Smooth muscle cell (in vitro differentiated cells): ENCODE measurements around the gene ABCD4. TPM values are rescaled to one million over a fixed set of nuclear protein-coding genes. Genes with fewer than 3 reads are reported as not detected.

Experiments used
- DNase-seq: peaks from one replicate; lab custom pipeline; 2025; ENCODE audit not compliant: unreplicated experiment; lab: John Stamatoyannopoulos, UW
- H2AFZ ChIP-seq: fragments of 200-600 bp; sonication (generic); 2 replicates; pipeline ENCODE4 v1.6.0; 2016; ENCODE audit warnings: antibody characterized with exemption, low read depth, mild to moderate bottlenecking
- H3F3A ChIP-seq: fragments of 200-600 bp; sonication (generic); 2 replicates; pipeline ENCODE4 v1.6.0; 2017; ENCODE audit warnings: antibody characterized with exemption, low read depth
- H3K27ac ChIP-seq: fragments of 200-600 bp; sonication (generic); 2 replicates; pipeline ENCODE4 v1.5.1; 2016; ENCODE audit warnings: low read depth, mild to moderate bottlenecking
- H3K27me3 ChIP-seq: fragments of 200-600 bp; sonication (generic); 2 replicates; pipeline ENCODE4 v1.6.1; 2016; ENCODE audit warnings: low read depth, mild to moderate bottlenecking
- H3K36me3 ChIP-seq: fragments of 200-600 bp; sonication (generic); 2 replicates; pipeline ENCODE4 v1.5.1; 2016; ENCODE audit warnings: low read depth
- H3K4me1 ChIP-seq: fragments of 200-600 bp; sonication (generic); 2 replicates; pipeline ENCODE4 v1.5.1; 2016; ENCODE audit warnings: low read depth
- H3K4me2 ChIP-seq: fragments of 200-600 bp; sonication (generic); 2 replicates; pipeline ENCODE4 v1.6.0; 2016; ENCODE audit warnings: mild to moderate bottlenecking
- H3K4me3 ChIP-seq: fragments of 200-600 bp; sonication (generic); 2 replicates; pipeline ENCODE4 v1.5.1; 2016; ENCODE audit warnings: mild to moderate bottlenecking
- H3K79me2 ChIP-seq: fragments of 200-600 bp; sonication (generic); 2 replicates; pipeline ENCODE4 v1.6.0; 2016; ENCODE audit warnings: low read depth, mild to moderate bottlenecking
- H3K9ac ChIP-seq: fragments of 200-600 bp; sonication (generic); 2 replicates; pipeline ENCODE4 v1.6.0; 2016; ENCODE audit warnings: low read depth
- H3K9me3 ChIP-seq: fragments of 200-600 bp; sonication (generic); replicated peaks from 2 replicates; pipeline ENCODE4 v1.5.1; 2016; ENCODE audit warnings: low read depth
- H4K20me1 ChIP-seq: fragments of 200-600 bp; sonication (generic); 2 replicates; pipeline ENCODE4 v1.6.0; 2016; ENCODE audit warnings: low read depth
- CTCF ChIP-seq: fragments of 200-600 bp; sonication (generic); IDR thresholded peaks from 2 replicates; pipeline ENCODE4 v1.5.1; 2017; ENCODE audit warnings: borderline replicate concordance, mild to moderate bottlenecking, antibody characterized with exemption; ENCODE audit not compliant: insufficient read depth, poor library complexity, severe bottlenecking
- WGBS: methylation state at CpG from one replicate; pipeline ENCODE4 v1.1.7; 2016; ENCODE audit warnings: low lambda C conversion rate; 5-methylcytosine and 5-hydroxymethylcytosine counted together
- polyA plus RNA-seq: library from polyadenylated mRNA; unstranded; fragments of >200 nt; fragmentation: Nextera tagmentation; extraction: Ambion mirVana; gene quantifications from 2 replicates; pipeline ENCODE4 v1.2.1, GENCODE V29; 2016
- total RNA-seq: library from RNA; depleted of rRNA; stranded (reverse); fragments of >200 nt; gene quantifications from 2 replicates; pipeline ENCODE4 v1.2.3, GENCODE V29; 2014

ABCD4 gene
- total and polyA plus RNA-seq, 2 experiments from 2014 or later = 19.3 to 33.8 TPM

GRCh38 chr14:74242021-74242779 is 60.5 kb downstream of the ABCD4 start:
- H3K79me2 ChIP-seq = no peaks in the 10 kb centered on the region
- peaks cover 8% of the 10 kb centered on the region for H3K4me1 ChIP-seq
- no peaks in the 10 kb centered on the region for H3K36me3 ChIP-seq
- no peak overlapping the region for H3K27ac ChIP-seq
- H3K27me3 ChIP-seq = peaks cover 98% of the 10 kb centered on the region
- H3K9ac ChIP-seq = no peak overlapping the region
- H3F3A ChIP-seq = no peaks in the 10 kb centered on the region
- H3K4me3 ChIP-seq = no peak overlapping the region
- no peak overlapping the region for H3K4me2 ChIP-seq
- 16% methylated on average over 28 of the region's 28 CpGs for WGBS
- H4K20me1 ChIP-seq = no peaks in the 10 kb centered on the region
- DNase-seq = no peak
- no peaks in the 10 kb centered on the region for H3K9me3 ChIP-seq
- no peak overlapping the region for H2AFZ ChIP-seq
- TF ChIP-seq CTCF = no peak

- no peaks in the 10 kb centered on the region for H3K79me2 ChIP-seq
- peaks cover 98% of the 10 kb centered on the region for H3K27me3 ChIP-seq
- H3K36me3 ChIP-seq = no peaks in the 10 kb centered on the region
- no peaks in the 10 kb centered on the region for H3F3A ChIP-seq
- H3K27ac ChIP-seq = no peak overlapping the region
- TF ChIP-seq CTCF = no peak
- no peak overlapping the region for H3K4me3 ChIP-seq
- no peak for DNase-seq
- WGBS = 20% methylated on average over 14 of the region's 14 CpGs
- no peak overlapping the region for H3K9ac ChIP-seq
- no peaks in the 10 kb centered on the region for H3K9me3 ChIP-seq
- no peak overlapping the region for H2AFZ ChIP-seq
- no peaks in the 10 kb centered on the region for H4K20me1 ChIP-seq
- H3K4me2 ChIP-seq = peak overlapping the region; percentile 68
- H3K4me1 ChIP-seq = peaks cover 8% of the 10 kb centered on the region
Measured at GRCh38 chr14:74241652-74242017, 61.1 kb downstream of the ABCD4 start.

- no peaks in the 10 kb centered on the region for H3K36me3 ChIP-seq
- H3K4me3 ChIP-seq = no peak overlapping the region
- no peak overlapping the region for H3K27ac ChIP-seq
- DNase-seq = no peak
- no peak overlapping the region for H3K9ac ChIP-seq
- no peaks in the 10 kb centered on the region for H3K9me3 ChIP-seq
- peaks cover 98% of the 10 kb centered on the region for H3K27me3 ChIP-seq
- no peak for TF ChIP-seq CTCF
- no peaks in the 10 kb centered on the region for H3F3A ChIP-seq
- H4K20me1 ChIP-seq = no peaks in the 10 kb centered on the region
- H2AFZ ChIP-seq = peak overlapping the region; percentile 33
- no peaks in the 10 kb centered on the region for H3K79me2 ChIP-seq
- WGBS = 2% methylated on average over 78 of the region's 80 CpGs
- peaks cover 8% of the 10 kb centered on the region for H3K4me1 ChIP-seq
- H3K4me2 ChIP-seq = peak overlapping the region; percentile 68
Measured at GRCh38 chr14:74240794-74241651, 61.7 kb downstream of the ABCD4 start.
